Mesodermal cell (in vitro differentiated cells): ENCODE data around the gene KLHL13.

Experiments
- H3K27ac ChIP-seq: 2 replicates; pipeline ENCODE4 v1.7.0; 2013; ENCODE audit warnings: mild to moderate bottlenecking, low read depth, low read length, moderate library complexity; ENCODE audit not compliant: severe bottlenecking
- H3K36me3 ChIP-seq: 2 replicates; pipeline ENCODE4 v1.7.1; 2013; ENCODE audit warnings: mild to moderate bottlenecking, low read length, moderate library complexity; ENCODE audit not compliant: control insufficient read depth, insufficient read depth
- H3K4me1 ChIP-seq: one replicate; pipeline ENCODE4 v1.7.1; 2013; ENCODE audit warnings: mild to moderate bottlenecking, low read length; ENCODE audit not compliant: insufficient read depth, control insufficient read depth, poor library complexity, severe bottlenecking
- H3K4me3 ChIP-seq: 2 replicates; pipeline ENCODE4 v1.7.0; 2013; ENCODE audit warnings: low read length, control low read depth, mild to moderate bottlenecking; ENCODE audit not compliant: insufficient read depth, poor library complexity, severe bottlenecking; ENCODE audit errors: extremely low read depth
- H3K9me3 ChIP-seq: 2 replicates; pipeline ENCODE4 v1.7.1; 2013; ENCODE audit warnings: mild to moderate bottlenecking, low read length, moderate library complexity; ENCODE audit not compliant: control insufficient read depth
- WGBS, 2 experiments: methylation state at CpG; one replicate each; pipeline ENCODE4 v1.1.5; 2013; ENCODE audit warnings: missing lambda C conversion rate in 2 of 2; ENCODE audit not compliant: insufficient coverage in 2 of 2; 5-methylcytosine and 5-hydroxymethylcytosine counted together

Gene KLHL13

GRCh38 chrX:117992192-117992723, 124.4 kb downstream of the KLHL13 start:
- Histone ChIP-seq H3K4me1 (no peaks in the 10 kb centered on the region), H3K9me3 (no peaks in the 10 kb centered on the region), H3K4me3 (no peak overlapping the region), H3K36me3 (no peaks in the 10 kb centered on the region), H3K27ac (no peak overlapping the region)
- no CpG with 5 or more reads among the region's 1 CpG for WGBS, 2 experiments

- Histone ChIP-seq H3K4me1 (no peaks in the 10 kb centered on the region), H3K27ac (no peak overlapping the region), H3K36me3 (no peaks in the 10 kb centered on the region), H3K9me3 (no peaks in the 10 kb centered on the region), H3K4me3 (no peak overlapping the region)
- no CpG with 5 or more reads among the region's 3 CpGs for WGBS, 2 experiments
These were observed 126.2 kb downstream of the KLHL13 start for GRCh38 chrX:117990438-117990837.

GRCh38 chrX:117989512-117989911, 127.1 kb downstream of the KLHL13 start:
- H3K36me3 ChIP-seq = no peaks in the 10 kb centered on the region
- H3K27ac ChIP-seq = no peak overlapping the region
- no peak overlapping the region for H3K4me3 ChIP-seq
- H3K4me1 ChIP-seq = no peaks in the 10 kb centered on the region
- no peaks in the 10 kb centered on the region for H3K9me3 ChIP-seq

DNA sequence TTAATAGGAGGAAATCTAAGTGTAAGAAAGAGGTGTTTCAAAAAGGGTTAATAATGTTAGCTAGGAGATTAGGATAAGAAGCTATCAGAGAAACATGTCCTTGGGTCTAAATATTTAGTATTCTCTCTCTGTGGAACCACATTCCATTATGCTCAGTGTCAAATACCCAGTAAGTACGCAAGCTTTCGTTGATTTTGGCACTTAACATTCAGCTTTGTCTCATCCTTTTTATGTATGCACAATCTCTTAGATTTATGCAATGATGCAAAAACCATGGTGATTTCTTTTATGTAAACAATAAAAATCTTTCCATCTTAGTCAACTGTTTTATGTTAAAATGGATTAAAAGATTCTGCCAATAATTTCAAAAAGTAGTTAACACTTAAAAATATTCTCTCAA, 129.2 kb downstream of the KLHL13 start:
- Histone ChIP-seq H3K9me3 (no peaks in the 10 kb centered on the region), H3K36me3 (no peaks in the 10 kb centered on the region), H3K27ac (no peak overlapping the region), H3K4me3 (no peak overlapping the region), H3K4me1 (no peaks in the 10 kb centered on the region)
- WGBS, 2 experiments = no CpG with 5 or more reads among the region's 2 CpGs

GRCh38 chrX:117985241-117985640, 131.4 kb downstream of the KLHL13 start:
- Histone ChIP-seq H3K36me3 (no peaks in the 10 kb centered on the region), H3K4me3 (no peak overlapping the region), H3K4me1 (no peaks in the 10 kb centered on the region), H3K27ac (no peak overlapping the region), H3K9me3 (no peaks in the 10 kb centered on the region)
- WGBS, 2 experiments = no CpG with 5 or more reads among the region's 1 CpG

- Histone ChIP-seq H3K4me1 (no peaks in the 10 kb centered on the region), H3K4me3 (no peak overlapping the region), H3K36me3 (no peaks in the 10 kb centered on the region), H3K9me3 (no peaks in the 10 kb centered on the region), H3K27ac (no peak overlapping the region)
- WGBS, 2 experiments = no CpG with 5 or more reads among the region's 4 CpGs
These were observed 133.8 kb downstream of the KLHL13 start for GRCh38 chrX:117982694-117983392.

DNA sequence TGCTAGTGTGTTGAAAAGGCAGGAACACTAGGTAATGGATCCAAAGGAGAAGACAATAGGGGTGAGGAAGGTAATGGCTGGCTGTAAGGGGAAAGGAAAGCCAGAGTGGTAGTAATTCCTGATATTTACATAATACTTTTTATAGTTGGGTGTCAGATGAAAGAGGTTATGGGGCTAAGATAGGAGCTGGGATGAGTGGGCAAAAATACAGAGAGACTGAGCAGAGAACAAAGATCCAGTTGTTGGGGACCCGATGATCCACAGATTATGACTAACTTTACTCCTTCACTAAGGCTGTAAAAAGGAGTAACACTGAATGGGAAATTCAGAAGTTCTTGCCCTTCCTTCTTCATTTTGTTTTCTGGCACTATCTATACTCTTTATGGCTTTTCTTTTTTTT, 138.2 kb downstream of the KLHL13 start:
- Histone ChIP-seq H3K27ac (no peak overlapping the region), H3K4me1 (no peaks in the 10 kb centered on the region), H3K4me3 (no peak overlapping the region), H3K9me3 (no peaks in the 10 kb centered on the region), H3K36me3 (no peaks in the 10 kb centered on the region)
- WGBS, 2 experiments = no CpG with 5 or more reads among the region's 1 CpG

DNA sequence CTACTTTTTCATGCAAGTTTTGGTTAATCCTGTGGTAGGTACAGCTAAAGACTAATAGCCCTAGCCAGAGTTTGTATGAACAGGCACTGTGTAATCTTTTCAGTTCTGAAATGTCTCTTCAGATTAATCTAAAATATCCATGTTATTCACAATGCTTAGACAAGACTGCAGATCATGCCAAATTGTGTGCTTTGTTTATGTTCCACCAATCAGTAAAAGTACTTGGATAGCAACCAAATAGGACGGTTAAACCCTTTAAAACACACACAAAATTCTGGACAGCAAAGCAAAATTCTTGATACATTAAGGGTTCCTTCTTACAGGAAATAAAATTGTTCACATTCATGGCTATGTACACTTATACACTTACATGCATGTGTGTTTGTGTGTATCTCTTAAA, 139.1 kb downstream of the KLHL13 start:
- Histone ChIP-seq H3K27ac (no peak overlapping the region), H3K4me3 (no peak overlapping the region), H3K9me3 (no peaks in the 10 kb centered on the region), H3K4me1 (no peaks in the 10 kb centered on the region), H3K36me3 (no peaks in the 10 kb centered on the region)
- no CpG with 5 or more reads among the region's 1 CpG for WGBS, 2 experiments

DNA sequence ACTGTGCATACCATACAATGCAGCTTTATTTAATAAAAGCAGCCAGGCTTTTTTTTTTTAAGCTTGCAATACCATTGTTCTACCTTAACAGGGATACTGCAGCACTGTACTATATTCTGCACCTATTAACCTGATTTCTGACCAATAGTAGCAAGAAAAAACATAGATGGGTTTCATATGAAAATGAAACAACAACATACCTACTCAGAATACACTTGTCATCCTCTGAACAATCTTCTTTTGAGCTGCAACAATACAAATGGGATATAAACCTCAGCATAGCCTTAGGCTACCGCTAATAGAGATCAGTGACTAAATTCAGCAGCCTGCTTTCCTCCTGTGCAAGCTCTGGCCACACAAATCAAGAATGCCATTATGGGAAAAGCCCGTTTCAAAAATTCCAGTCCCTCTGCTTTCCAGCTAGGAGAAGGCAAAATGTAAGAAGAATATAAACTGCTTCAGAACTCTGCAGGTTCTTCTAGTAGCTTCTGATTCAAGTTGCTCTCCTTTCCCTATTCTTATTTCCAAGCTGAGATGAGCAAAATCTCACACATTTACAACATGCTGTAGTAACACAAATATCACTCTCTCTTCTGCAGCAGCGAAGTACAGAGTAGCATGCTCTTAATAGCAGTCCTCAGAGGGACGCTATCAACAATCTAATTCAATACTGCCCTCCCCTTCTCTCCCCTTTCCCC, 143.4 kb downstream of the KLHL13 start:
- Histone ChIP-seq H3K36me3 (no peaks in the 10 kb centered on the region), H3K27ac (no peak overlapping the region), H3K4me1 (no peaks in the 10 kb centered on the region), H3K9me3 (no peaks in the 10 kb centered on the region), H3K4me3 (no peak overlapping the region)
- 17 to 33% methylated on average over 1 of the region's 4 CpGs for WGBS, 2 experiments

GRCh38 chrX:117972711-117973109, 143.9 kb downstream of the KLHL13 start:
- Histone ChIP-seq H3K9me3 (no peaks in the 10 kb centered on the region), H3K4me1 (no peaks in the 10 kb centered on the region), H3K4me3 (no peak overlapping the region), H3K27ac (no peak overlapping the region), H3K36me3 (no peaks in the 10 kb centered on the region)
- 6 to 13% methylated on average over 3 to 4 of the region's 7 CpGs for WGBS, 2 experiments

GRCh38 chrX:117969782-117970181, 146.8 kb downstream of the KLHL13 start:
- Histone ChIP-seq H3K9me3 (no peaks in the 10 kb centered on the region), H3K27ac (no peak overlapping the region), H3K4me3 (no peak overlapping the region), H3K4me1 (no peaks in the 10 kb centered on the region), H3K36me3 (no peaks in the 10 kb centered on the region)
- no CpG with 5 or more reads among the region's 2 CpGs for WGBS, 2 experiments
